Raji (cell line): ENCODE data around the gene ANK3.

Experiments
- POLR2A ChIP-seq: IDR thresholded peaks from 2 replicates; pipeline ENCODE4 v1.6.1; 2011; ENCODE audit warnings: low read depth, low read length, control low read depth; ENCODE audit not compliant: insufficient read depth

The ANK3 gene

DNA sequence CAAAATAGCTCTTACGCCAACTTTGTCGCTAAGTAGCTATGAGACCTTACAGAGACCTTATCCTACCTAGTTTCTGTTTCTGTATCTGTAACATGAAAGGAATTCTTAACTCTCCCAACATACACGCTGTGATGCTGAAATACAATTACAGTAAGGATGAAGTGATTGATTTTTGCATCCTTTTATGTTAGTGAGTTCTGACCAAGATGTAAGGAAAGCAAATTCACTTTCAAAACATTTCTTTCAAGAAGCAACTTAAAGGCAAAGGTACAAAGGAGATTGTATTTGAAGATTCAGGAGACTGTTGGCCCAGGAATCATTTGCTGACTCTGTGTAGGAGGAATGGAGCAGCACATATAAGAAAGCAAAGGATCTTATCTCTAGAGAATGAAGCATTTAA lies 7.1 kb upstream of the ANK3 start:
- TF ChIP-seq POLR2A: no peak

DNA sequence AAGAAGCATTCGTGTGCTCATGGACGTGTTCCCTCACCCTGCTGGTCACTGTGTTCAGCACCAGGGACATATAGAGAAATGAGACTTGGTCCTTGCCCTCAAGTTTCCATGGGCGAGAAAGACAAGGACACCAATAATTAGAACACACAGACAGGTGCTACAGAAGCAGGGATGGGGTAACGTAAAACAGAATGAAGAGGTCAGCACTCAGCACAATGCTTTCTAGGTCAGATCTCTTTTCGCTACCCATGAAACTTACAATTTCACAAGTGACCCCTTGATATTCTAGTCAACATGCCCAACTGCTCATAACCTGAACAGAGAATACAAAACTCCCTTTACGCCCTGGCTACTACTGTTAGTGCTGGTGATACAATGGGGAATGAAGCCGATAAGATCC lies 6.0 kb upstream of the ANK3 start:
- TF ChIP-seq POLR2A: no peak

DNA sequence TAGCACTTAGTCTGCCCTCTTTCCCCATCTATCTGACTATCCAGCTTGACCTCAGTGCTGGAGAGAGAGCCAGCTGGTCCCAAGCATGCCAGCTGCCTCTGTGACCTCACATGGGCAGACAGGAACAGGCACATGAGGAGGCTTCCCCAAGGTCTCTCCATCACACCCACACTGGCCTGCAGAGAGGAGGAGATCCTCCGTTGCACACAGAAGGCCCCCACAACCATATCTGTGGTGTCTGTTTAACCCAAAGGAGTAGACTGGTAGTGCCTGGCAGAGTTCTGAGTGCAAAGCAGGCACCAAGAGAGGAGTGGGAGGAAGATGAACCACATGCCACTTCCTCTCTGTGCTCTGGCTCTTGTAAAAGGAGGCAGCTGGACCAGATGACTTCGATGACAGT lies 4.8 kb upstream of the ANK3 start:
- no peak for TF ChIP-seq POLR2A

DNA sequence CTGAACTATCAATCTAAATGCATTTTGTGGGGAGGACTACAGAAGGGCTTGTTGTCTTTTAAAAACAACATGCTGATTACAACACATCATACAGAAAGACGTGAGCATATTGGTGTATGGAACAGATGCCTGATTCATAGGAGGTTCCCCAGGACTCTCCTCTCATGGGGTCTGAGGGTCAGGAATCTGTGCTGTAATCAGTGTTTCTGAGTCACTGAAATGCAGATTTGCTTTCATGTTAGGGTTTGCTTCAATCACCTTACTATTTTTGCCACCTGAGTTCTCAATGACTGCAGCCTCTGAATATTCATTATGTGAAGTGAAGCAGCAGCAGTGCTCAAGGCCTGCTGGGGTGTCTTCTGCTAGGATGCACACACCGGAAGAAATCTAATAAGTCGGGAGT lies 550 bp upstream of the ANK3 start:
- TF ChIP-seq POLR2A: no peak

DNA sequence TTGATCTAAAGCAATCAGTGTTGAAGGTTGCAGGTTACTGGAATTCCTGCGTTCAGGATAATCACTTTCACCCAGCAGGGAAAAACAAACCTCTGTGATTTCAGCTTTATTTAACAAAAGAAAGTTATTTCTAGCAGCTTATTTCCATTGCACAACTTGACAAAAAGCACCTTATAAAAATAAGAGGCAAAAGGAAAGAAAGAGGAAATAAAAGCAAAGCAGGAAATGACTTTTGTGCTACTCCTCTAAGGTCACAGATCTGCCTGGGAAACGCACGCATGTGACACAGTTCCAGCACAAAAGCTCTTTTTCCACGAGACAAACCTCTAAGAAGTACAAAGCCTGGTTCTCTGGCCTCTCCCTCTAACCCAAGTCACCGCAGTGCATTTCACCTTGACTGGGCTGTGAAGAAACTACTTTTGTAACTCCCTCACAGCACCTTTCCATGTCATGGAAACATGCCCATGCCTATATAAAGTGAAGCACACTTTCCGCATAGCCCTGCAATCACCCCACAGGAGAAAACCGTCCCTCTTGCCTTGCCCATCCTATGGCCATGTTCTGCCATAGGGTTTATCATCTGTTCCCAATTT lies 870 bp downstream of the ANK3 start:
- TF ChIP-seq POLR2A: no peak

DNA sequence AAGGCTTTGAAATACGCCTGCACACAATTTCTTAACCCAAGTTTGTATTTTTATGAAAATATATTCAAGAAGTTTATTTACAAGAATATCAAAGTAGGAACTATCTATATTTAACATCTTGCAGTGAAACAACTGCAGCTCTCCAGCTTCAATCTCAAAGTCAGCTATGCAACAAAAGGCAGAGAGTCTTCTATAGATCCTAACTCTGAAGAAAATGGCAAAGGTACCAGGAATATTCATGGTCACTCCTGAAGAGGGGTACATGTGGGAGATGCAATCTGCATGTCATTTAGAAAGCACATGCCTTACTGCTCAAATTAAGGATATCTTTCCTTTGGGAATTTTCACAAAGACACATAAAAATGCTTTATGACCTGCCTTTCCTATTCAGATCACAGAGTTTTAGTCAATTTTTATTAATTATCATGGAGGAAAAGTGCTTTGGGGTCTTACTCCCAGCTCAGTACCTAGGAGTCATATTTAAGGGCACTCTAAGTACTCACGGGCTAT lies 1.5 kb downstream of the ANK3 start:
- TF ChIP-seq POLR2A: no peak

DNA sequence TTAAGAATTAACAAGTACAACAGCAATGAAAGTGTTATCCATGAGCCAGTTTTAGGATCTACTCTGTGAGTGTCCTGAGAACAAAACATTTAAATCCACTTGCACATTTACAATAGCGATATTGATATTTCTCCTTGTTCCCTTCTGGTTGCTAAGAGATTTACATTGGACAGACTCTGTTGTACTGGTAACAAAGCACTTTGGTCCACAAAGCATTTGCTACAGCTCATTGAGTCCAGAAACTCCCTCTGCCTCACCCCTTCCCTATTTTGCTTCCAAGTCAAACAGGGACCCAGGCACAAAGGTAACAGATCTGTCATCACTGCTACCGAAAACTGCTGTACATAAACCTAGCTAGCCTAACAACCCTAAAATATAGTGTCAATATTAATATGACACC lies 2.1 kb downstream of the ANK3 start:
- TF ChIP-seq POLR2A: no peak

DNA sequence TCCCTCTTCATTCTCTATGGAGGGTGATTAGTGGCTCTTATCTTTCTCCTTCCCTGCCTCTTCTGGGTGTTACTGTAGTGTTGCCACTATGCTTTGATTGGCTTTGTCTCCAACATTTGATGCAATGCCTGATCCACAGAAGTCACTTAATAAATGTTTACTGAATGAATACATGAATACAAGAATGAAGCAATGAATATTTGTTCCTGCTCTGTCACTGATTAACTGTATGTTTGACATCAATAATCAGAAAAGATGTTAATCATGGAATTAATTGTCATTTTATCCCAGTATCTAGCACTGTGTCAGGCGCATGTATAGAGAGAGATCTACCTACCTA lies 4.3 kb downstream of the ANK3 start:
- no peak for TF ChIP-seq POLR2A

DNA sequence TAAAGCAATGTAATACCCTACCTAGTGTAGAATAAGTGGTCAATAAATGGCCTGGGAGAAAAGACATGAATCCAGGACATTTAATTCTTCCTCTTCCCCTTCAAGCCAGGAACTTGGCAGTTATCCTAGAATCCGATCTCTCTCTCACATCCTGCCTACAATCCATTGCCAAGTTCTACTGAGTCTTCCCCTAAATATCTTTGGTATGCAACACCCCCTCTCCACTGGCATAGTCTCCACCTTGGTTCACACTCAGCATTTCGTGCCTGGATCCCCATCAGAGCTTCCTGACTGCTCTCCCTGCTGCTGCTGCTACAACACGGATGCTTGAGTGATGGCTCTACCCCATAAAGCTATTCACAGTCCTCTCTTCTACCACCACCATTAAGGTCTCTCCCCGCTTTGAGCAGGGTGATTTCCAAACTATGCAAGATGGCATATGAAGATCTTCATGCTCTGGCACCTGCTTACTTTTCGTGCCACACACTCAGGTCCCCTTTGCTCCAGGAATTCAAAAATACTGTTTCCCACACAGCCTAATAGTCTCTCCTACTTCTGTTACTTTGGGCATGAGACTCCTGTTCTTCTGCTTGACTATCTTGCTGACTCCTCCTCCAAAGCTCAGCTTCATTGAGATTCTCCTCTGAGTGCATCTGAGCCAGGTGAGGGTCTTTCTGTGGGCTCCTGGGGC lies 4.8 kb downstream of the ANK3 start:
- no peak for TF ChIP-seq POLR2A

DNA sequence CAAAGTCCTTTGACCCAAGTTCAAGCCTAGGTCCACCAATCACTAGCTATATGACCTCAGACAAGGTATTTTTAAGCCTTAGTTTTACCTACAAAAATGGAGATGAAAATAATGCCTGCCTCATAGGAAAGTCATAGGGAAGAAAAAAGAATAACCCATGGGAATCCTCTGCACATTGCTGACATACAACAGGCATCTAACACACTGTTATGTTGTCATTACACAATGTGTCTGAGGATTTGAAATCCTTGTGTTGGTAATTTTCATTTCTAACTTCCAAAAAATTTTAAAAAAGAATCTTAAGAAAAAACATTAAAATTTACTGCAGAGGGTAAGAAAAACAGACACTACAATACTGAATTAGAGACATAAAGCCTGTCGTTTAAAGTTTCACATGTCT lies 5.7 kb downstream of the ANK3 start:
- no peak for TF ChIP-seq POLR2A

DNA sequence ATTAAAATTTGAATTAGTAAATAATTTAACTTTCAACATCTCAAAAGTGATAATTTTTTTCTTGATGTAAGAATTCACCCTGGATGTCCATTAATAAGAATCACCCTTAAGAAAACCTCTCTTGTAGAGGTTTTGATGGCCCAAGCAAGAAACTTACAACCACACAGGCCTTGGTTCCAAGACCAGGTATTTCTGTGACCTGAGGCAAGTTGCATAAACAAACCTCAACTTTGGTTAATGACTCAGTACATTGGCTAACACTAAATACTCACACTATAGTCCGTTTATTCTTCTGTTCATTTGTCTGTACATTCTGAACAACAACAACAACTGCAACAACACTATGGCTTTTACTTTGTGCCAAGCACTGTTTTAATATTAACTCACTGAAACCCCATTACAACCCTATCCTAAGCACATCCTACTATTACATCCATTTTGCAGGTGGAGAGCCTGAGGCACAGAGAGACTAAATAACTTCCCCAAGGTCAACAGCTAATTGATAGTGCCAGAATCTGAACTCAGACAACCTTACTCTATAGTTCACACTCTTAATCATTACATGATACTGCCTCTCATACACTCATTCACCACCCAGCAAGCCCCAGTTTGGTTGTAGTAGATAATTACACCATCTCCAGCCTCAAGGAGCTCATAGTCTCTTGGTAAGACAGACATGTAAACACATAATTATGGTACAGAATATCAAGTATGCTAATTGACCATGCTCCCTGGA lies 6.6 kb downstream of the ANK3 start:
- TF ChIP-seq POLR2A: no peak

DNA sequence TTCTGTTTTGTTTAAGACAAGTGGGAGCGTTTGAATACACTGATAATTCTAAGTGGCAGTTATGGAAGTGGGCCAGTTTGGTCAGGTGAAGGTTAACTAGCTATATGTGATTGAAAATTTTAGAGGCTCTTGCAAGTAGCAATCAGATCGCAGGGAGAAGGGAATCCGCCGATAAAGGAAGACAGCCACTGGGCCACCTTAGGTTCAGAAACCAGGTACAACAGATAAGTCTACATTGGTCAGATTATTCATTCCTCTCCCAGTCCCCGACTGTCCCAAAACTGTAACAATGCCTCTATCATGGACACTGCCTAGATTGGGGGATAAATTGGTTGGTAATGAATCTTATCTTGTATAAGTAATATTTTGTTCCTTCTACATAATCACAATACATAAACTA lies 8.9 kb downstream of the ANK3 start:
- no peak for TF ChIP-seq POLR2A

DNA sequence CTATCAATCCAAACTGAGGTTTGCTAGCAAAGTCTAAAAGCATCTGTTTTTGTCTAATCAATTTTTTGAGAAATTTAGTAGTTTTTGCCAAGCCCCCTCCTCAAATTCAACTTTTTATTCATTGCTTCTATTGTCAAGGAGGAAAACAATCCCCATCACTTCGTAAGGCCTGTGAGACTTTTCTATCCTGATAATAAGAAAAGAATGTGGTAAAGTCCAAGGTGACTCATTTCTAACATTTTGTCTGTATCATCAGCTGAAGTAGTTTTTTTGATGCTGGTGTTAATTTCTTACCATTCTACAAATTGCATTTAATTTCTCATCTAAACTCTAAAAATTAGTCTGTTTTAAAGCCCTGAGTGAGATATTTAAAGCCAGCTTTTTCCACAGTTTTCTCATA lies 11.7 kb downstream of the ANK3 start:
- TF ChIP-seq POLR2A: no peak

DNA sequence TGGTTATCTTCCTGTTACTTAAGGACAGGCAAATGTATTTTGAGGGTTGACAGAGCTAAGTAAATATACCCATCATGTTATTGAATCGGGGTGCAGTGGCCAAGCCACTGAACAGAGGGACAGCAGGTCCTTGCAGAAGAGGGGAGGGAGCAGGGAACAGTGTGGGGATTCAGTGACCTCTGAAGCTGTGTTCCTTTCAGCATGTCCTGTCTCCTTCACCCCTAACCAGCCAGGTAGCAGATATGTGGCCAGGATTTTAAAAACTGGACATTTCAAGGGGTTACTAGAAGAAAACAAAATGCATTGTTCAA lies 12.7 kb downstream of the ANK3 start:
- TF ChIP-seq POLR2A: no peak

DNA sequence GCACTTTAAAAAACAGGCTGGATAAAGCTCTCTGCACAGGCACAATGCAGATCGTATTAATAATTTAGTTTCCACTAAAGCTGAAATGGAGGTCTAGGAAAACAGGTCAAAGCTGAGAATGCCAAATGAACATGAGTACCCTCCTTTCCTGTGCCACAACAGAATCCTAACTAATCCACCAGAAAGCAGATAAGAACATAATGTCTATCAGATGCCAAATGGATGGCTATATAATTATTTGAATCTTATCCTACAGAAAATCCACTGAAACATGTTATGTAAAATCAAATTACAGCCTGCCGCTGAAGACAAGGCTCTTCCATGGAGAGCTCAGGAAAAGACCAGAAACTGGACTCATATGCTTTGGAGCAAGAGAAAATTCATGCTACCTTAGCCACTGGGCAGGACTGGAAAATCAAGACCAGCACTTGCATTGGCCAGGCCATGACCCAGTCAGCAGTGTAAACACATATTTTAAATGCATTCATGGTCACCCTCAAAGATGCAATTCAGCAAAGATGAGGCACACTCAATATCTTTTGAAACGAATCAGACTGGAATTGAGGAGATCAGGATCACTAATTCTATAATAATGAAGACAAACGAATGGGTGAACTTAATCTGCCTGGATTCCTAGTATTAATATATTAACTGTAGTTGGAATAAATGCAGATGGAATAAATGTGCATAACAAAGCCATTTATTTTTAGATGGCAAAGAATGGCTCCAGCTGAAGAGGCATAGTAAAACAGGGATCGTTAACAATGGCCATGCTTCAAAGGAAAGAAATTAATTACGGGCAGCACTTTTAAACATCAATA lies 13.2 kb downstream of the ANK3 start:
- TF ChIP-seq POLR2A: no peak
